ENCODE data around the gene ETS2.

- no peak for TF ChIP-seq CTCF (IDR thresholded peaks at IDR 0.05; ENCODE audit: low read length)
- TF ChIP-seq EZH2 (optimal IDR thresholded peaks at IDR 0.05; ENCODE audit: low read depth, low read length) = no peak
Observed at GRCh38 chr21:38851101-38851500, 45.4 kb downstream of the ETS2 start.
